ENCODE measurements around the gene LIX1L.

Gene LIX1L

GRCh38 chr1:145991735-145992412 is 34.1 kb upstream of the LIX1L start:
- Histone ChIP-seq H3K9ac (ENCODE audit: insufficient read length, low read depth) (no peak overlapping the region), H3K4me3 (ENCODE audit: insufficient read length, low read depth) (no peak overlapping the region), H3K27me3 (ENCODE audit: insufficient read depth, insufficient read length) (no peaks in the 10 kb centered on the region), H3K9me3 (ENCODE audit: insufficient read depth, low read length) (no peaks in the 10 kb centered on the region), H3K36me3 (ENCODE audit: insufficient read depth, insufficient read length, low read length) (peaks cover 31% of the 10 kb centered on the region), H3K4me1 (ENCODE audit: insufficient read depth, insufficient read length) (no peaks in the 10 kb centered on the region)
- no peak for TF ChIP-seq SUZ12 (IDR thresholded peaks at IDR 0.05; ENCODE audit: extremely low read depth, insufficient read depth, insufficient read length)
- TF ChIP-seq YY1 (IDR thresholded peaks at IDR 0.05; ENCODE audit: insufficient read depth, insufficient read length), result no peak
- TF ChIP-seq ZNF274 (IDR thresholded peaks at IDR 0.05; ENCODE audit: low read depth, low read length), result no peak
- DNase-seq (ENCODE audit: low read depth, low spot score), result no peak

GRCh38 chr1:145990249-145990855 is 32.5 kb upstream of the LIX1L start:
- no peak for DNase-seq (ENCODE audit: low read depth, low spot score)
- H3K4me1 ChIP-seq (ENCODE audit: insufficient read depth, insufficient read length), result peaks cover 7% of the 10 kb centered on the region

GRCh38 chr1:145988773-145989172 is 31.0 kb upstream of the LIX1L start:
- no peak overlapping the region for H3K4me3 ChIP-seq (ENCODE audit: insufficient read length, low read depth)
- H3K27me3 ChIP-seq (ENCODE audit: insufficient read depth, insufficient read length), result no peaks in the 10 kb centered on the region
- peaks cover 17% of the 10 kb centered on the region for H3K36me3 ChIP-seq (ENCODE audit: insufficient read depth, insufficient read length, low read length)
- peaks cover 11% of the 10 kb centered on the region for H3K4me1 ChIP-seq (ENCODE audit: insufficient read depth, insufficient read length)
- TF ChIP-seq YY1 (IDR thresholded peaks at IDR 0.05; ENCODE audit: insufficient read depth, insufficient read length) (no peak), SUZ12 (IDR thresholded peaks at IDR 0.05; ENCODE audit: extremely low read depth, insufficient read depth, insufficient read length) (no peak), ZNF274 (IDR thresholded peaks at IDR 0.05; ENCODE audit: low read depth, low read length) (no peak)
- DNase-seq (ENCODE audit: low read depth, low spot score), result no peak
- H3K9ac ChIP-seq (ENCODE audit: insufficient read length, low read depth), result no peak overlapping the region
- no peaks in the 10 kb centered on the region for H3K9me3 ChIP-seq (ENCODE audit: insufficient read depth, low read length)

More at GRCh38 chr1:145990249-145990855, 32.5 kb upstream of the LIX1L start:
- Histone ChIP-seq H3K9me3 (ENCODE audit: insufficient read depth, low read length) (no peaks in the 10 kb centered on the region), H3K27me3 (ENCODE audit: insufficient read depth, insufficient read length) (no peaks in the 10 kb centered on the region), H3K9ac (ENCODE audit: insufficient read length, low read depth) (no peak overlapping the region), H3K36me3 (ENCODE audit: insufficient read depth, insufficient read length, low read length) (peaks cover 31% of the 10 kb centered on the region), H3K4me3 (ENCODE audit: insufficient read length, low read depth) (no peak overlapping the region)
- no peak for TF ChIP-seq SUZ12 (IDR thresholded peaks at IDR 0.05; ENCODE audit: extremely low read depth, insufficient read depth, insufficient read length)
- TF ChIP-seq ZNF274 (IDR thresholded peaks at IDR 0.05; ENCODE audit: low read depth, low read length), result no peak
- no peak for TF ChIP-seq YY1 (IDR thresholded peaks at IDR 0.05; ENCODE audit: insufficient read depth, insufficient read length)

GRCh38 chr1:145987926-145988325 is 30.1 kb upstream of the LIX1L start:
- DNase-seq (ENCODE audit: low read depth, low spot score), result no peak
- H3K4me1 ChIP-seq (ENCODE audit: insufficient read depth, insufficient read length), result peaks cover 11% of the 10 kb centered on the region
- H3K36me3 ChIP-seq (ENCODE audit: insufficient read depth, insufficient read length, low read length), result peaks cover 9% of the 10 kb centered on the region
- no peak overlapping the region for H3K4me3 ChIP-seq (ENCODE audit: insufficient read length, low read depth)
- H3K27me3 ChIP-seq (ENCODE audit: insufficient read depth, insufficient read length), result no peaks in the 10 kb centered on the region
- H3K9ac ChIP-seq (ENCODE audit: insufficient read length, low read depth), result no peak overlapping the region
- H3K9me3 ChIP-seq (ENCODE audit: insufficient read depth, low read length), result no peaks in the 10 kb centered on the region
- TF ChIP-seq ZNF274 (IDR thresholded peaks at IDR 0.05; ENCODE audit: low read depth, low read length) (no peak), YY1 (IDR thresholded peaks at IDR 0.05; ENCODE audit: insufficient read depth, insufficient read length) (no peak), SUZ12 (IDR thresholded peaks at IDR 0.05; ENCODE audit: extremely low read depth, insufficient read depth, insufficient read length) (no peak)

- Histone ChIP-seq H3K36me3 (ENCODE audit: insufficient read depth, insufficient read length, low read length) (no peaks in the 10 kb centered on the region), H3K9ac (ENCODE audit: insufficient read length, low read depth) (no peak overlapping the region), H3K4me1 (ENCODE audit: insufficient read depth, insufficient read length) (peaks cover 11% of the 10 kb centered on the region), H3K9me3 (ENCODE audit: insufficient read depth, low read length) (no peaks in the 10 kb centered on the region), H3K27me3 (ENCODE audit: insufficient read depth, insufficient read length) (no peaks in the 10 kb centered on the region), H3K4me3 (ENCODE audit: insufficient read length, low read depth) (no peak overlapping the region)
- TF ChIP-seq SUZ12 (IDR thresholded peaks at IDR 0.05; ENCODE audit: extremely low read depth, insufficient read depth, insufficient read length) (no peak), ZNF274 (IDR thresholded peaks at IDR 0.05; ENCODE audit: low read depth, low read length) (no peak), YY1 (IDR thresholded peaks at IDR 0.05; ENCODE audit: insufficient read depth, insufficient read length) (no peak)
- no peak for DNase-seq (ENCODE audit: low read depth, low spot score)
Observed at GRCh38 chr1:145986551-145986950, 28.7 kb upstream of the LIX1L start.

GRCh38 chr1:145985502-145986439 is 28.0 kb upstream of the LIX1L start:
- TF ChIP-seq SUZ12 (IDR thresholded peaks at IDR 0.05; ENCODE audit: extremely low read depth, insufficient read depth, insufficient read length), result no peak
- no peak for TF ChIP-seq ZNF274 (IDR thresholded peaks at IDR 0.05; ENCODE audit: low read depth, low read length)
- DNase-seq (ENCODE audit: low read depth, low spot score), result no peak
- no peaks in the 10 kb centered on the region for H3K36me3 ChIP-seq (ENCODE audit: insufficient read depth, insufficient read length, low read length)
- H3K4me3 ChIP-seq (ENCODE audit: insufficient read length, low read depth), result no peak overlapping the region
- no peaks in the 10 kb centered on the region for H3K27me3 ChIP-seq (ENCODE audit: insufficient read depth, insufficient read length)
- no peaks in the 10 kb centered on the region for H3K9me3 ChIP-seq (ENCODE audit: insufficient read depth, low read length)
- peaks cover 11% of the 10 kb centered on the region for H3K4me1 ChIP-seq (ENCODE audit: insufficient read depth, insufficient read length)
- H3K9ac ChIP-seq (ENCODE audit: insufficient read length, low read depth), result no peak overlapping the region

GRCh38 chr1:145985129-145985501 is 27.3 kb upstream of the LIX1L start:
- Histone ChIP-seq H3K9ac (ENCODE audit: insufficient read length, low read depth) (no peak overlapping the region), H3K4me3 (ENCODE audit: insufficient read length, low read depth) (no peak overlapping the region), H3K4me1 (ENCODE audit: insufficient read depth, insufficient read length) (peaks cover 11% of the 10 kb centered on the region), H3K9me3 (ENCODE audit: insufficient read depth, low read length) (no peaks in the 10 kb centered on the region), H3K27me3 (ENCODE audit: insufficient read depth, insufficient read length) (no peaks in the 10 kb centered on the region), H3K36me3 (ENCODE audit: insufficient read depth, insufficient read length, low read length) (no peaks in the 10 kb centered on the region)
- TF ChIP-seq ZNF274 (IDR thresholded peaks at IDR 0.05; ENCODE audit: low read depth, low read length) (no peak), SUZ12 (IDR thresholded peaks at IDR 0.05; ENCODE audit: extremely low read depth, insufficient read depth, insufficient read length) (no peak), YY1 (IDR thresholded peaks at IDR 0.05; ENCODE audit: insufficient read depth, insufficient read length) (no peak)
- DNase-seq (ENCODE audit: low read depth, low spot score), result no peak

Measured in NT2/D1 (cell line).